AG09319 (cell line): ENCODE results near the gene PLCG2.

Experiments
- DNase-seq: peaks from one replicate; pipeline ENCODE4 v3.0.0-alpha.2; 2010; ENCODE audit warnings: low read depth; ENCODE audit errors: extremely low read depth
- CTCF ChIP-seq: IDR thresholded peaks from 2 replicates; pipeline ENCODE4 v1.5.1; 2011; ENCODE audit warnings: low read depth, mild to moderate bottlenecking, inconsistent platforms, low read length, moderate library complexity

PLCG2 gene

GRCh38 chr16:81861915-81862314 is 82.8 kb downstream of the PLCG2 start:
- no peak for DNase-seq
- TF ChIP-seq CTCF = no peak

GRCh38 chr16:81863630-81864352 is 84.7 kb downstream of the PLCG2 start:
- no peak for TF ChIP-seq CTCF
- DNase-seq = no peak

- DNase-seq = no peak
Measured at GRCh38 chr16:81864646-81865382, 85.7 kb downstream of the PLCG2 start.

GRCh38 chr16:81866820-81867440 is 87.8 kb downstream of the PLCG2 start:
- TF ChIP-seq CTCF = no peak
- no peak for DNase-seq

More at GRCh38 chr16:81864646-81865382, 85.7 kb downstream of the PLCG2 start:
- TF ChIP-seq CTCF = no peak

GRCh38 chr16:81868057-81868748 is 89.1 kb downstream of the PLCG2 start:
- no peak for TF ChIP-seq CTCF

GRCh38 chr16:81869326-81869725 is 90.2 kb downstream of the PLCG2 start:
- TF ChIP-seq CTCF = no peak

More at GRCh38 chr16:81868057-81868748, 89.1 kb downstream of the PLCG2 start:
- DNase-seq = no peak

More at GRCh38 chr16:81869326-81869725, 90.2 kb downstream of the PLCG2 start:
- no peak for DNase-seq
